ENCODE results near the gene FBXW11.
"Not testable (repeated sequence)": the region's sequence is repeated elsewhere in the genome, so short reads cannot be mapped to it uniquely, and the experiment has no call there.

The FBXW11 gene

DNA sequence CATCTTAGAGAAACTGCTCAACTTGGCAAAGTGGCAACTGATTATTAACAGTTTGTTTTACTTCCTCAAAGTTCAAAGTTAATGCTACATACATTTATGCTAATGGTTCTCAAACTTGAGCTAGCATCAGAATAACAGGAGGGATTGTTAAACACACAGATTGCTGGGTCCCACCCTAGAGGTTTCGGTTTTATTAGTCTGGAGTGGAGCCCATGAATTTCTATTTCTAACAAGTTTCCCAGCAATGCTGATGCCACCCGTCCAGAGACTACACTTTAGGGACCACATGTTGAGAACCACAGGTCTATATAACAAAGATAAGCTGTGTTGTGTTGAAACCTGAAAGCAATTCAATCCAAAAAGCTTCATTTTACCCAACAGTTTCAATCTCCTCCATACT, 95.3 kb downstream of the FBXW11 start:
- DNase-seq (ENCODE audit: low read depth): no peak

DNA sequence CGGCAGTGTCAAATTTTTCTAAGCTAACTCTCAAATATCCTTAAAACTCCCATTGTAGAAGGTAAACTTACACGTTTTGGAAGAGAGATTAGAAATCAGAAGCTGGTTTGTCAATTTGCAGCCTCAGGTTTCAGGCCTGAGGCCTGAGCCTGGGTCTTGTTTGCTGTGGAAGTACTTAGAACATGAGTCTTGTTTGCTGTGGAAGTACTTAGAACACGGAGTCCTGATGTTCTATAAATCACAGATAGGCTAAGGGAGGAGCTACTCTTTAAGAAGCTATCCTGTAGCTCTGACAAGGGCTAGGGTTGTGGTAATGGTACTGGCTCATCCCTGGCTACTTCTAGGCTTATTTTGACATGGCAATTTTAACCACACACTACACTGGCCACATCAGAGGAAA, 97.8 kb downstream of the FBXW11 start:
- DNase-seq (ENCODE audit: low read depth): no peak

DNA sequence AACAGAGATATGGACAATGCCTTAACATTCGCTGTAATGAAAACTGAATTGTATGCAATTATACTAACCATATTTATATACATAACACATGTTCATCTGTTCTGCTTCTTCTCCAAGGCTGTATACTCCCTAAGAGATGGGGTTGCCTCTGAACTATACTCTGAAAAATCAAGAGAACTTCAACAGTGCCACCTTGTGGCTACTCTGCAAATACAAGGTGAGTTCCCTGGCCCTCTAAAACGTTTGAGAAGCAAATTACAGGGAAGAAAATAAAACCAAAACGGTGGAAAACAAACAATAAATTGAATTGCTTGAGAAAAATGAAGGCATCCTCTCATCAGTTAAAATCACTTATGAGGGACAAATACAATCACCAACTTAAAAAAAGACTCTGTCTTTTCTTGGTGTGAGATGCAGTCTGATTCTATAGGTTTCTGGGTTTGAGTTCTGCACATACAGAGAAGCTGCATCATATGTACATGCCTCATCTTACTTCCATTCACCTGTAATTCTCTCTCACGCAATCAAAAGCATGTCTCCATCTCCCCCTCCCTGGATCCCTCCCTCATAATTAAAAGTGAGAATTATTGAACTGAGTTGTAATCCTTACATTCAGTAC, 98.6 kb downstream of the FBXW11 start:
- peak; percentile 9 for DNase-seq (ENCODE audit: low read depth)

DNA sequence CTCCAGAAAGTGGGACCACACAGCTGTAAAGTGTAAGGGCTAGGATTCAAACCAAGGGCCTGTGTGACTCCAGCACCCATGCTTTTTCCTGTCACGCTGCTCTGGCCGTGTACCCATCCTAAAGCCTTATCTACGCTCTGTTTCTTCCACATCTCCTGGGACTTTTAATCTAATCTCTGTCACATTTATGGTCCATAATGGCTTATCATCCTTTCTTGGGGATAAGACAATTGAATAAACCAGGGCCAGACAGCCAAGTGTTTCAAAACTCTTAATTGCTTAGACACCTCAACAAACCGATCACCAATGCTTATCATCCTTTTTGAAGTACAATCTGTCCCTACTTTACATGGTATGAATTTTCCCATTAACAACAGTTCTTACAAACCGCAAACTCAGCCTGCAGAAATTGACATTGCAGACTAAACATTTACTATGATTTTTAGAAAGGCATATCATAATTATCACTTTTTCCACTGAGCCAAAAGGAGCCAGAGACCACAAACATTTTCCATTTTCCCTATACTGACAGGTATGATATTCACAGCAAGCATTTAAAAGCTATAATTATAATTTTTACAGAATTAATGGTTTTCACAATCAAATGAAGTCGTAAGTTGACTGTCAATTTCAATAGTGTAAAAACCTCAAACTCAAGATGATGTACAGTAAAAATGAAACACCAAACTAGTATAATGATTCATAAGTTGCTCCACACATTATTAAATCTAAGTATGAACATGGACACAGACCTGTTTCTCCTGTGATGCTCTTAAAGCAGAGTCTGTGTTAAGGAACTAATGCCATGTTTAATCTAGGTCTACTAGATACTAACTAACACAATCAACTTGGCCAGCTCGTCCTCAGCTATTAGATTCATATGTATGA, 99.5 kb downstream of the FBXW11 start:
- DNase-seq (ENCODE audit: low read depth): no peak

DNA sequence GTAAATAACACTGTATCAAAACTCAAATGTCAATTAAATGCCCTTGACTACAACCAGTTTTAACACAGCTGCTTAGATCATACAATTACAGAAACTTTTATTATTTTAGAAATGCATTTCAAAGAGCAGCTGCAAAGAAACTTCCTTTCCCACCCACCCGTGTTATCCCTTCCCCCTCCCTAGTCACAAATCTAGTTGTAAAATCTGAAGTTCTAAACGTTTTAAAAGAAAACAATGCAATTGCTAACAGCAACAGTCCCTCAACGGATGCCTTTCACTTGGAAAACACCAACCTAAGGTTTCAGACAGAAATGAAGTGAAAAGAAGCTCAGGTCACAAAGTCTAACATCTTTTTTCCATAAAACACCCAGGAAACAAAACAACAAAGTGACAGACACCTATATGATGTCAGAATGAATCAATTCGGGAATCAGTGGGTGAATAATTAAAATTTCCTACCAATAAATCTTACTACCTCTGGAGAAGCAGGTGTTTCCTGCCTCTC, 100.3 kb downstream of the FBXW11 start:
- no peak for DNase-seq (ENCODE audit: low read depth)

DNA sequence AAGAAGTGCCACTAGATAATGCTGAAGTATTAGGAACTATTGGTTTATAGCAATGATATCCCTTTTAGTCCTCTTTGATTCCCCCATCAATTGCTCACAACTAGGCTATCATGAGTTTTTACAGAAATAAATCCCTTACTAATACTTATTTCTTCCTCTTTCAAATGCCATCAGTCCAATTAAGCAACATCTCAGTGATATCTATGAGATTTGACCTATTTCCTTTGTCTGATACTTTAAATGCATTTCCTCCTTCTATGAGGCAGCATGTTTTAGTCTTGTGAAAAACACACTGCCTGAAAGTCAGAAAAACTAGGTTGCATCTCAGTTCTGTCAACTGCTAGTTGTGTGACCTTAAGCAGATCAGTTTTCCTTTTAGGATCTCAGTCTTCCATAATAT, 101.6 kb downstream of the FBXW11 start:
- no peak for DNase-seq (ENCODE audit: low read depth)

DNA sequence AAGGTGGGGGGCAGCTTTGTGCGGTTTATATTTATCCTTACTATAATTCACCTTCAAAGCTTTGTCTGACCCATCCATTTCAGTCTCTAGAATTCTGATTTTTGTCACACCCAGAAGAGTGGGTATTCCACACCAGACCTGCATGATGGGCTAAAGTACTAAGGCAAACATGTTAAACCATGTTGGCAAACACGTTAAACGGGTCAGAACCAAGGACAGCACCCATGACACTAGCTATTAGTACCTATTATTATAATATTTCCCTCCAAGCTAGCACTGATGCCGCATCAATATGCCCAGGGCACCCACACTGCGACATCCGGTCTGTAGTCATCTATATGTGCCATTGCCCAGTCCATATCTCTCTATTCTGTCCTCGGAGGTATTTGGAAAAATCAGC, 104.7 kb downstream of the FBXW11 start:
- no peak for DNase-seq (ENCODE audit: low read depth)

DNA sequence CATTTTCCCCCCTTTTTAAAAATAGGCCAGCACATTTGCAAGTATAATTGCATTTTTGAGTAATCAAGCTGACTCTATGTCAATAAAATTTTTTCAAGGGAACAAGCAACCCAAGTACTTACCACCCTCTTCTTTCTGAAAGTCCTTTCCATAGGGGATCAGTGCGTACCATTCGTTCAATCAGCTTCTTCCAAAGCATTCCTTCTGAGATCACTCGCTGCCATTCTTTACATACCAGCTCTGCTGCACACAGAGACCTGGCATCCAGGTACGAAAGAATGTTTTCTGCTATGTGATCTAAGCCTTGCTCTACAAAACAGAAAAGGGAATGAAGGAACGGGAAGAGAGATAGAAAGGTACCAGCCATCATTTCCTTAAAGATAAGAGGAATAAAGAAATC, 106.6 kb downstream of the FBXW11 start:
- DNase-seq (ENCODE audit: low read depth): no peak

DNA sequence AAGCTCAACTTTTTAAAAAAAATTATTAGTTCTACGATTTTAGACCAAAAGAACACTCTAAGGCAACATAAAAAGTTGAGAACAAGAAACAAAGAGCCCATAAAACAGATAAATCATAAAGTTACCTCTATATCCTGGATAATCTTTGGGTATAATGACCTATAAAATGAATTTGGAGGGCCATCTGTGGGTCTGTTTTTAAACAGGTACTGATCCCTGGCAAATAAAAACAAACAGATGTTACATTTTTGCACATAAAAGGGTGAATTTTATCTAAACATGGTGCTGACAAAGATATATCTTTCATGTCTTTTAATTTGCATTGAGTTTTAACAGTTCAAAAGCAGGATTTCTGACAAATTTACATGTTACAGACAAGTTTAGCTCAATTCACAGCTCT, 107.6 kb downstream of the FBXW11 start:
- DNase-seq (ENCODE audit: low read depth): no peak

DNA sequence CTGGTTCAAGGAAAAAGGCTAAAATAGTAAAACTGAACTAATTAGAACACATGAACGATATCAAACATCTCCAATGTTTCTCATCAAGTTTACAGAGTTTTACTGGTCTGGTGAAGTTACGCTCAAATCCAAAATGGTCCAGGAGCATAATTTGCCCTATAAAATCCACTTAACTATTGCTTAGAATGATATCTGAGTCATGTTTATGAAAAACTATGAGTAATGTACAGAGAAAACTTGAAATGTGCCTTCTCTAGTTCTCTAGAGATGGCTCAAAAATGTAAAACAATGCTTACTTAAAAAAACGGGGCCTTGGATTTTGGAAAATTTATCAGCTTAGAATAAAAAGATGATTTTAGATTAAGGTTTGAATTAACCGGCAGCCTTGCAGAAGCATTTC, 108.1 kb downstream of the FBXW11 start:
- DNase-seq (ENCODE audit: low read depth): no peak

DNA sequence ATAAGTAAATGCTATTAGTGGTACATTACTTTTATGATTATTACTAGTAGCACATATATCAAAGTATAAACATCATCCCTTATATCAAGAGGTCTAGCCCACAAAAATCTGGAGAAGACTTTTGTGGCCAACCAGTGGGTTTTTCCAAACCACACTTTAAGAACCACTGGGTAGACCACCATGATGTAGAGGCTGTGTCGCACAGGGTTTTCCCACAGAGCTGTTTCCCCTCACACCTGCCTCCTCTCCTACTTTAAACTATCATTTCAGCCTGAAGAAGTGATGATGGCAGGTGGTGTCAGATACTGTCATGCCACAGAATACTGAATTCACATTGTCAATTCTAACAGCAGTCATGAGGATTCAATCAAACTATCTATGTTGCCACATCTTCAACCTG, 109.2 kb downstream of the FBXW11 start:
- DNase-seq (ENCODE audit: low read depth): no peak

DNA sequence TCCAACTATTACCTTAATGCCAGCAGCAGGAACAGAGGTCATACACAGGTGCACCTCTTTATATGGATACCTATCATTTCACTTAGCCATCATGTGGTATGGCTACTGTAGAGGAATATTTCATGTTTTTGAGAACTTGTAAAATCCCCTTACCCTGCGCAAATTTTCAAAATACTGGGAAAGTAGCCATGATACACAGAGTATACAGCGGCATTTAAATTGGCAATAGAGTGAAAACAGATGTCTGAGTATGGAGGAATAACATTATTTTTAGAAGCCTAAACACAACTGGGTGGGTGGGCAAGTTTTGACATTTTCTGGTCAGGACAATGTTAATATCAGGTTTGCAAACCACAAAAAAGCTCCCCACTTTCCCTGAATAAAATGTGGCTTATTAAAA, 111.4 kb downstream of the FBXW11 start:
- DNase-seq (ENCODE audit: low read depth): no peak

DNA sequence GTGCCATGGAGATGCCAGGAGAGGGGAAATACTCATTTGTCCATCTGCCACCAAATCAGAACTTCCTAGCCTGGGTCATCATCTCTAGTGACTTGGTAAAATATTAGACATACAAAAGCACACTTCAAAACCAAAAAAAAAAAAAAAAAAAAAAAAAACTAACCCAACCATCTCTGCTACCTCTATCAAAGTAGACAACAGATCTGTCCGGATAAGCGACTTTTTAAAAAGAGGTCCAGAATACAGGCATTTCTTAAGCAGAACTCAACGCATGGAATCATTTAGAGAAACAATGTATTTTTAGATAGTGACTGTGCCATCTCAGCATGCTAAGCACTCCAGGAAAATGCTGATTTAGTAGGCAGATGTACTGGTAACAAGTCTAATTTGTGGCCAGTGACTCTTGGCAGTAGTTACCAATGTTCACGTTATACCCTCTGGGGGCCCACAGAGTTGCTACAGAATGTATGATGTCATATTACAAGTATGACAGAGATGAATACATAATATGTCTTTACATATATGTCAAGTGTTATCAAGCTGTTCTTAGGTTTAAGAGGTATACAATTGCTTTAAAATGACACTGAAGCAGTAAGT, 113.0 kb downstream of the FBXW11 start:
- peak; percentile 37 for DNase-seq (ENCODE audit: low read depth)

DNA sequence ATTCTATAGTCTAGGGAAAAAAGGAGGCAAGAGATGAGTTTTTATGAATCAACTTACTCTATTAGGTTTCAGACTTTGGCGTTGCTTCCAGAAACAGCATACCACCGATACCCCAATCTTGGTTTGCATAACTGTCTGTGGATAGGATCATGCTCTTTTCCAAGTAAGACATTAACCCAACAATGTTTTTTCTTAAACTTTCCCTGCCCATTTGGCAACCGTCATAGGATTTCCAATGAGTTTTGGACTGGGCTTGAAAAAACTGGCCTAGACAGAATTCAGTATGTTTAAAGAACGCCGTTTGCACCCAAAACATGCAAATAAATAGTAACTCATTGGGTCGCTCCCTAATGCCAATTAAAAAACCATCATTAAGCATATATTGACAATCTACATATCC, 114.8 kb downstream of the FBXW11 start:
- DNase-seq (ENCODE audit: low read depth): no peak

DNA sequence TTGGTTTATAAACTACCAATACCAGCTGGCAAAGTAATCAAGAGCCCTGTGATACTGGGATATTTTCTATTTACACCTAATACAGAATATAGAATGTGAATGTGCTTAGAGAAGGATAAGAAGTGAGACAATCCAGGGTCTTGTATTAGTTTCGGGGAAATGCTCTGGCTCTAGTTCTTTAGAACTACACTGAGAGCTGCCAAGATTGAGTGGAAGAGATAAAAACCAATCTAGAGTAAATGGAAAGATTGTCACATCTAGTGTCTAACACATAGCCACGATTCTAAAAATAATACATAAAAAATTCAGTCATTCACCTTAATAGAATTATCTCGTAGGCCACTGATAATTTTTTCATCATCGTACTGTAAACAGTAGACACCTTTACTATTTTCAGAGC, 115.3 kb downstream of the FBXW11 start:
- no peak for DNase-seq (ENCODE audit: low read depth)

DNA sequence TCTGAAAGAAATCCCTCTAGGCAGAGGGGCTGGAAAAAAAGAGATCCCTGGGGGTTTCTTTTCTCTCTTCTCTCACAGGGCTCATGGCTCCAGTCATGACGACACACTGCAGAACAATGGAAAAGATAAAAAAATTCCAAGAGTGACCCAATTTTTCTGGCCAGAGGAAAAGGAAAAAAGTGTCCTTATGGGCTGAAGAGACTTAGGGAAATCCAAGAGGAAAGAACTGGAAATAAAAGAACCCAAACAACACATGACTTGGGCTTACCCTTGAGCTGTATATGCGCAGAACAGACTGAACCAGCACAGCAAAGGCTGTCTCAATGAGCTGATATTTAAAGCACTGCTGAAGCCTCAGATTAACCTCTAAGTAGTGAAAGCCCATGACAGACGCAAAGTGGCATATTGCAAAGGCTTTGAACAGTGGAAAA, 118.4 kb downstream of the FBXW11 start:
- DNase-seq (ENCODE audit: low read depth): no peak

DNA sequence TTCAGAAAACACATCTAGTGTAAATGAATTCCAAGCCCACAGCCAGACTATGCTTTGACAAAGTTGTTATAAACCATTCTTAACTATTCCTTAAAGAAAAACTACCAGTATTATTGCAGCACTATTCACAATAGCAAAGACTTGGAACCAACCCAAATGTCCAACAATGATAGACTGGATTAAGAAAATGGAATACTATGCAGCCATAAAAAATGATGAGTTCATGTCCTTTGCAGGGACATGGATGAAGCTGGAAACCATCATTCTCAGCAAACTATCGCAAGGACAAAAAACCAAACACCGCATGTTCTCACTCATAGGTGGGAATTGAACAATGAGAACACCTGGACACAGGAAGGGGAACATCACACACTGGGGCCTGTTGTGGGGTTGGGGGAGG, 120.4 kb downstream of the FBXW11 start:
- not testable (repeated sequence) for DNase-seq (ENCODE audit: low read depth)

DNA sequence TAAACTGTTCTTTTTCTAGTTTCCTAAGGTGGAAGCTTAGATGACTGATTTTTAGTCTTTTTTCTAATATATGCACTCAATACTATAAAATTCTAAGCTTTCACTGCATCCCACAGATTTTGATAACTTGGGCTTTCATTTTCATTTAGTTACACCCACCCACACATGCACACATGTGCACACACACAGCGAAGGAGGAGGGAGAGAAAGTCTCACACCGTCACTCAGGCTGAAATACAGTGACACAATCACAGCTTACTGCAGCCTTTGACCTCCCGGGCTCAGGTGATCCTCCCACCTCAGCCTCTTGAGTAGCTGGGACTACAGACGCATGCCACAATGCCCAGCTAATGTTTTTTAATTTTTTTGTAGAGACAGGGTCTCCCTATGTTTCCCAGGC, 124.3 kb downstream of the FBXW11 start:
- no peak for DNase-seq (ENCODE audit: low read depth)

DNA sequence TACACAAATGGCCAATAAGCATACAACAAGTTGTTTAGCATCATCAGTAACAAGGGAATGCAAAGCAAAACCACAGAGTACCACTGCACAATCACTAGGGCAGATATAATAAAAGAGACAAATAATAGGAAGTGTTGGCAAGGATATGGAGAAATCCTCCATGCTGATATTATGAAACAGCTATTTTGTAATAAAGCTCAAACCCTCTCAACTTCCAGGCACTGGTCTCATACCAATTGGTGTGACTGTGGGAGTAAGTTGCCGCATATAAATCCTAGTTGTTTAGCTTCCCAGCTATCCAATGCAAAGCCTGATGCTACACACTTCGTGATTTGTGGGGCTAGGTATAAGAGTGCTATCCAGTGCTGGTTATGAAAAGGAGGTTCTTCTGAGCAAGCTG, 132.2 kb downstream of the FBXW11 start:
- no peak for DNase-seq (ENCODE audit: low read depth)

DNA sequence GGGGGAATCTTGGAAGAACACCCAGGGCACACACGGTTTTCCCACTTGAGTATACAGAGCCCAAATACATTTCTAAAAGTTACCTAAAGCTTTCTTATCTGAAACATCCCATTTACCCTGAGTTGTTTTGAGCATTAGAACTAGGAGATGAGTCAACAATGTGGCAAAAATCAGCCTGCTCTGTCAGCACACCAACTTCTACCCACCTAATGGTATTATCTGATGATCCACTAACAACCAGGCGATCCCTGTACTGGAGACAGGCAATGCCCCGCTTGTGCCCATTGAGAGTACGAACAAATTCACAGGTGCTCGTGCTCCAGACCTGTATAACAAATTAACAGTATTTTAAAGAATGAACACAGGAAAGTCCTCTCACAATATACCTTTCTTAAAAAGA, 133.8 kb downstream of the FBXW11 start:
- DNase-seq (ENCODE audit: low read depth): no peak

DNA sequence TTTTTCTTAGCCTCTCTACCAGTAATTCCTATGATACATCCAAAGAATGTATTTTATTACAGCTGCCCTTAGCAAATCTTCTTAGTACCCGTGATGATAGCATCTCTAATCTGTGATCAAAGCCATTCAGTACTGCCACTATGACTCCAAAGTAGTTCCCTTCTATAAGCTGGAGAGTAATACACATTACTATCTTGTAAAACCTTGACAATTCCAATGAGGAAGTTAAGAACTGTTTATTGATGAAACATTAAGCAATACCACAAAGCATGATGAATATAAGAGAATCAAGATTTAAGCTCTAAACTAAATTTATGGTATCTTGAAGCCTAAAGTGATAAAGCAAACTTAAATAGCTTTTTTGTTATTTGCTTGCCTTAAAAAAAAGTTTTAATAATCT, 134.7 kb downstream of the FBXW11 start:
- no peak for DNase-seq (ENCODE audit: low read depth)

DNA sequence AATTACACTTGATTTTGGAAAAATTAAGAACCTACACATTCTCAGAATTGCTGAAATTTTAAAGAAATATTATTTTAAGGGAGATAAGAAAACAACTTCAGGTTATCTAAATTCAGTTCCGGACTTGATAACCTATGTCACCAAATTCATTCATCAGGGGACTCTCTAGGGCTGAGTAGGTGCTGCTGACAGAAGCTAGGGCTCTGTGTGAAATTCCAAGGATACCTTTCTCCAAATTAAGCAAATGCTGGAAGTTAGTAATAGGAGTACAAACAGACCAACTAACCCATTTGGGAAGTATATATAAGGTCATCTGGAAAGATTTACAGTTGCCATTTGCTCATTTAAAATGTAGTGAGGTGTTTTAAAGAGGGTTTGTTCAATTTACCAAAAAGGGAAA, 136.5 kb downstream of the FBXW11 start:
- DNase-seq (ENCODE audit: low read depth): no peak

DNA sequence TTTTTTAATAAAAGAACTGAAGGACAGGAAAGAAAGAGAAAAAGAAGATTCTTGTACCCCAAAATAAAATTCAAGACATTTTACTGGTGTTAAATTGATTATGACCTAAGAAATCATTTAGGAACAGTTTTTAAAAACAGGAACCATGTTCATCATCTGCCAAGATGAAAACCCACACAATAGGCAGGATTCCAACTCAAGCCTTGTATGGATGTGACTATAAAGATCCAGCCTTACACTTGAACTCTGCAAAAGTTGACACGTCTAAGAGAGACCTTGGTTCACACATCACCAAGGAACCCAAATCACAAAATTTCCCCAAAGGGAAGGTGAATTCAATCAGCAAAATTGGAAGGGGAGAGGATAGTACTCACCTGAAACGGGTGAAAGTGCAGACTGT, 138.2 kb downstream of the FBXW11 start:
- DNase-seq (ENCODE audit: low read depth): no peak

All from non-pigmented ciliary epithelial cell (primary cell).